Fibroblast of skin of left biceps (primary cell): ENCODE data around the gene CREB3L1.

Source experiments
- DNase-seq, 2 experiments: peaks; one replicate each; pipeline ENCODE4 v3.0.0-alpha.2; 2013; ENCODE audit warnings: low read depth in 2 of 2

CREB3L1 gene

GRCh38 chr11:46272816-46273427, 4.5 kb upstream of the CREB3L1 start:
- DNase-seq: no peak

DNA sequence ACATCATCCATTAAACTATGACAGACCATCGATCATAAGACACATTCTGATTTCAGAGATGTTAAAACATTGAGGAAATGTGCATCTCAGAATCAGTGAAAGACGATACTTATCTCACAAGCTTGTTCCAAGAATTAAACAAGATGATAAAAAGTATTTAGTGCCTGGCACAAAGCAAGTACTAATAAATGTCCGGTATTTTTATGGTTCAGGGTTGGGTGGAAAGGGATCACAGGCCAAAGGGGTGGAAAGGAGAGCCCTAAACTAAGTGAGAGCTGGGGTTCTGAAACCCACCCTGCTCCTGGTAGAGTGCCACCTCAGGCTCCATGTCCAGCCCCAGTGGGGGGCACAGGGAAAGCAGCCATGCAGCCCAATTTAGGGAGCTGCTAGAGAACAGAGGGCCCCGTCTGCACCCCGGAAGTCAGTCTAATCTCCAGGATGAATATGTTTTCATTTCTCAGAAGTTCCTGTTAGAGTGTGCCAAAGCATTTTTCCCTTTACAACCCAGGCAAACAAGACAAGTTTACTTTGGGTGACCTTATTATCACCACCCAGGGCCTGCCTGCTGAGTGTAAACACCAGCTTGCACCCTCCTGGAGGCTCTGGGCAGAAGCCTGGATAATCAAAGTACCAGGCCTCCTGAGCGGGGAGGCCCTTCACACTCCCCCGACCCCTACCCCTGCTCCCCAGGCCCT, 3.8 kb upstream of the CREB3L1 start:
- no peak for DNase-seq

DNA sequence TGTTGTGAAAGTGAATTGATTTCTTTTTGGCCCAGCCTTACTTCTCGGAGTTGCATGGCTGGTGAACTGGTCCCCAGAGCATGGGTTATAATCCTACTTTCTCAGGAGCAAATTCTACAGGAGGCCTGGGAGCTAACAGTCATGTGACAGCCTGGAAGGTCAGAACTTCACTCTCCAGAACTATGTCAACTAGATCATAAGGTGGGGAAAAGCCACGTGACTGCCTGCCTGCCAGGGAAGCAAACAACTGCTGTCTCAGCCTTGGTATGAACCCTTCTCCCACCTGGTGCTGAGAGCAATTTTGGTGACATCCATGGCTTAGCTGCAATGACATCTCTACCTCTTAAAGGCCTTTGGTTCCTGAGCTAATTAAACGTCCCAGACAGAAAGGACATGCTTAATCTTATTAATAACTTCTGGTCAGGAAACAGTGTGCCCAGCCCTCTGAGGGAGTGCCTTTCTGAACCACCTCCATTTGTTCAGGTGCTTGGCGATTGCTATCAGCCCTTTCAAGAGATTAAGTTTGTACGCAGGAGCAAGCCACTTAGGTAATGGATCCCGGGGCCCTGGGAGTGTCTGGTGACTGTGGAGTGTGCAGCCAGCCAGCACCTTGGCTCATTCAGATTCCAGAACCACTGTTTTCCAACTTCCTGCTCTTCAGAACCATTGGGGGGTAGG, 1.4 kb upstream of the CREB3L1 start:
- no peak for DNase-seq

GRCh38 chr11:46277313-46277621, 195 bp upstream of the CREB3L1 start:
- DNase-seq: no peak

GRCh38 chr11:46278387-46279125, 1.1 kb downstream of the CREB3L1 start:
- DNase-seq: no peak

DNA sequence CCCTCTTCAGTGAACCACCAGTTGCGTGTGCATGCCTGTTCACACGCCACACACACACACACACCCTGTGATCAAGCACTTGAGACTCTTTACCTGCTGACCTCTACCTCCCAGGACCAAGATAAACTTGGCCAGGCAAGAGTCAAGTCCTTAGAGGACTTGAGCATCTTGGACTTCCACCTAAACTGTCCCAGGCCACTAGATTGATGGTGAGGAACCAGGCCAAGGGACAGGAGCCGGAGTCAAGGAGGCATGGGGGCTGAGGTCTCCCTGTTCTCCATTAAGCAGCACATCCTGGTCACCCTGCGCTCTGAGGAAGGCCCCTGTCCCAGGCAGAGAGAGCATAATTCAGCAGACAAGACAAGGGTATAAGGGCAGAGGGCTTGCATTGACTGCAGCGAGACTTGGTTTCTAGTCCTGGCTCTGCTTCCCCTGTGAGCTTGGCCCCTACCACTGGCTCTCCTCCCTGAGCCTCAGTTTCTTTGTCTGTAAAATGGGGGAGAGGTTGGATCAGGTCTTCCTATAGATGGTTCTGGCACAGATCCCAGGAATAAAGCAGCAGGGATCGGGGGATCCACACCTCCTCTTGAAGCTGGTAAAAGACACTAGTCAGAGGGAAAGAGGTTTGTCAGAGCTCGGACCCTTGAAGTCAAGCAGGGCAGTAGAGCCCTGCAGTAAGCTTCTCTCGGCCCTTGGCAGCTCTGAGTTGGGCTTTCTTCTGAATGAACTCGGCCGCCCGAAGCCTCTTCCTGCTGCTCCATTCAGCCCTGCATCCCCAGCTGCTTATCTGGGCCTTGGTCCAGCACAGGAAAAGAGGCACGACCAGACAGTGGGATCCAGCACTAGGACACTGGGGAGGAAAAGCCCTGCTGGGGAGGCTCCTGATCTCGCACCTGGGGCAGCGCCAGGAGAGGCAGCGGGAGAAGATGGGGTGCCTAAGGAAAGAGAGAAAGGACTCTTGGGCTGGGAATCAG, 2.0 kb downstream of the CREB3L1 start:
- DNase-seq: no peak

- DNase-seq: no peak
Observed at GRCh38 chr11:46280706-46281105, 3.2 kb downstream of the CREB3L1 start.

GRCh38 chr11:46281371-46281831, 3.9 kb downstream of the CREB3L1 start:
- DNase-seq: no peak

GRCh38 chr11:46285173-46285572, 7.7 kb downstream of the CREB3L1 start:
- no peak for DNase-seq

DNA sequence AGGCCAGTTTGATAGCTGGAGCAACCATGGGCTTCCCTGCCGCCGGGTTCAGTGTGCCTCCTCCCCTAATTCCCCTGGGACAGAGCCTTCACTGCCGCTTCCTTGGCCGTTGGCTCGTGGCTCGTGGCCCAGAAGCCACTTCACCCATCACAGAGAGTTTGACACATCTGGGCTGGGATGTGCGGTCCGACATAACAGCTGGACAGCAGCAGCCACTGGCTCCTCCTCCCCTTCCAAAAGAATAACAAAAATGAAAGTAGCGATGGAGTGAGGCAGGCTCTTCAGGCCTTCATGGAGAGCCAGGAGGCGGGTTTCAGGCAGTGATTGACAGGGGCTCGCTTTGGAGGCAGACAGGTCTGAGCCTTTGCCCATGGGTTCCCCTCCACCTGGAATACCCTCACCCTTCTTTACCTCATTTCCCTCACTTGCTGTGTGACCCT, 8.2 kb downstream of the CREB3L1 start:
- no peak for DNase-seq

GRCh38 chr11:46286789-46287188, 9.3 kb downstream of the CREB3L1 start:
- DNase-seq: no peak

DNA sequence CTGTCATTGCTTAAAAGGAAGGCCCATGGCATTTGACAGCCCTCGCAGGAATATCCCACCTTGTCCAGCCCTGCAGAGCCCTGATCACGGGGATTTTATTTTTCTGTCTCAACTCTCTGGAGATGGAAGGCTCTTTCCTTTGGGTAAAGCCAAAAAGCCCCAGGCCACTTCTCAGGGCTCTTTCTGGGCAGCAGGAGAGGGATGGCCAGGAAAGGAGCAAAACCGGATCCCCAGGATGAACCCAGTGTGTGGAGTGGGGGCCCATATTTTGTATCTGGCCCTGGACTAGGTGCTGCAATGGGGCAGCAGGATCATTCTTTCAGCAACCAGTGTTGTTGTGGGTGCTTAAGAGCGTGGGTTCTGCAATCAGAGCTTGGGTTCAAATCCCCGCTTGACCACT, 11.0 kb downstream of the CREB3L1 start:
- no peak for DNase-seq

- no peak for DNase-seq
Observed at GRCh38 chr11:46290011-46290410, 12.5 kb downstream of the CREB3L1 start.

- peak; percentile 98 for DNase-seq
Observed at GRCh38 chr11:46290598-46291309, 13.3 kb downstream of the CREB3L1 start.

DNA sequence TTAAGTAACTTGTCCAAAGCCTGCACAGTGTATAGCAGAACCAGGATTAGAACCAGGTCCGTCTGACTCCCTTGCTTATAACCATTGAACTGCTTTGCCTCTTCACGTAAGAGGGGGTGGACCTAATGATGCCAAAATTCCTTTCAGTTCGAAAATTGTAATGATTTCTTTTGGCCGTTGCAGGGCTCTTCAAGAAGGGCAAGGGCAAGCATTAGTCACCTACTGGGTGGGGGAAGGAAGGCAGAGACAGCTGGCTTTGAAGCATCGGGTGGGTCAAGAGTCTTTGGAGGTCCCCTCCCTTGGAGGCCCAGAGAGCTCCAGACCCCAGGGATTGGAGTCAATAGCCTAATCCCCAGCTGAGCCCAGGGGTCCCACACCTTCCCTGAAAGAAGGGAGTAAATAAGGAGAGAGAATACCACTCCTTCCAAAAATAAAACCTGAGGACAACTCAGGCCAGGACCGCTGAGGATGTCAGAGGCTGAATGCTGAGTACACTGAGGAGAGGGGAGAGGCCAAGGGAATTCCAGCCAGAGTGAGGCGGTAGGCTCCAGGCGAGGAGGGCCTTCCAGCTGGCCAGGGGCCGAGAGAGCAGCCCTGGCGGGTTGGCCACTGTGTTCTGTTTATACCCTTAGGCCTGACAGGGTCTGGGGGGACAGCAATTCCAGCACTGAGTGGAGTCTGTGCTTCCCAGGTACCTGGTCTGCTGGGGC, 14.1 kb downstream of the CREB3L1 start:
- no peak for DNase-seq

GRCh38 chr11:46293066-46293465, 15.6 kb downstream of the CREB3L1 start:
- no peak for DNase-seq

DNA sequence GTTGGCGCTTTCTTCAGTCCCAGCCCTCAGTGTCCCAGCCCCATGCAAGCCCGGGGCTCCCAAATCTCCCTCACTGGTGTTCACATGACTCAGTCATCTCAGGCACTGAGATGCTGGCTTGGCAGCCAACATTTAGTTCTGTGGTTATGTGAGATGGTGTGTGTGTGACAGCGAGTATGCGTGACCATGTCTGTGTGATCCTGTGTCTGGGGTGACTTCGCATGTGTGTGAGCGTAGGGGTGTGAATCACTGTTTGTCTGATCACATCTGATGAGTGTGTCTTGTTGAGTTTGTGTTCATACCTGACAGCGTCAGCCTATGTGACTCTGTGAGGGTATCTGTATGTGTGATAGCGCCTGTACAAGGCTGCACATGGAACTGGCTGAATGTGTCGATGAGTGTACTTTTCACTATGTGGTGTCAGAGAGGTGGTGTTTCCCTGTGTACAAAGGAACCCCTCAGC, 16.2 kb downstream of the CREB3L1 start:
- peak; percentile 80 to 82 for DNase-seq

GRCh38 chr11:46294365-46295309, 17.2 kb downstream of the CREB3L1 start:
- peak; percentile 89 to 90 for DNase-seq
